HG03139 (cell line): ENCODE results near the gene MECR.
A peak's percentile ranks its signal among the peaks of the same experiment; 100 is the strongest.

Experiments
- ATAC-seq: cut with Tn5 transposase; IDR thresholded peaks from one replicate; pipeline ENCODE4 v1.9.1; 2021; ENCODE audit not compliant: unreplicated experiment

Gene MECR

GRCh38 chr1:29230553-29231378, at the start of gene MECR:
Gene MECR (minus strand): TSS chr1:29230934. CDS start chr1:29230906, 28 bp downstream.
- ATAC-seq = peak; percentile 89

GRCh38 chr1:29279951-29280391, 49.2 kb upstream of the MECR start:
- no peak for ATAC-seq

GRCh38 chr1:29279406-29279805, 48.7 kb upstream of the MECR start:
- no peak for ATAC-seq

- ATAC-seq = no peak
Measured at GRCh38 chr1:29278124-29278523, 47.4 kb upstream of the MECR start.

- ATAC-seq = no peak
Measured at GRCh38 chr1:29275435-29275834, 44.7 kb upstream of the MECR start.

GRCh38 chr1:29272147-29272907, 41.6 kb upstream of the MECR start:
- ATAC-seq = no peak

GRCh38 chr1:29271724-29272123, 41.0 kb upstream of the MECR start:
- ATAC-seq = no peak

- no peak for ATAC-seq
Measured at GRCh38 chr1:29270929-29271521, 40.3 kb upstream of the MECR start.

GRCh38 chr1:29269382-29269781, 38.6 kb upstream of the MECR start:
- ATAC-seq = no peak

- ATAC-seq = no peak
Measured at GRCh38 chr1:29267321-29268070, 36.8 kb upstream of the MECR start.

GRCh38 chr1:29266912-29267311, 36.2 kb upstream of the MECR start:
- no peak for ATAC-seq

- no peak for ATAC-seq
Measured at GRCh38 chr1:29264773-29265389, 34.1 kb upstream of the MECR start.

- ATAC-seq = no peak
Measured at GRCh38 chr1:29260531-29260930, 29.8 kb upstream of the MECR start.

- ATAC-seq = no peak
Measured at GRCh38 chr1:29259802-29260441, 29.2 kb upstream of the MECR start.

GRCh38 chr1:29258976-29259801, 28.5 kb upstream of the MECR start:
- ATAC-seq = no peak

- ATAC-seq = no peak
Measured at GRCh38 chr1:29258189-29258975, 27.6 kb upstream of the MECR start.

GRCh38 chr1:29256979-29257804, 26.5 kb upstream of the MECR start:
- no peak for ATAC-seq

- ATAC-seq = no peak
Measured at GRCh38 chr1:29256394-29256793, 25.7 kb upstream of the MECR start.
